HEK293 (cell line): Measurements from ENCODE around the gene TSEN54.

Experiments used
- CTCF ChIA-PET: fragments of 350-600 bp; formaldehyde crosslinking; extraction: SDS; loops from one replicate; lab custom pipeline; 2021; ENCODE audit warnings: antibody characterized with exemption; lab: Yijun Ruan, JAX
- POLR2A ChIA-PET: fragments of 300-600 bp; formaldehyde crosslinking; extraction: SDS; loops from one replicate; lab custom pipeline; 2020; ENCODE audit warnings: antibody characterized with exemption, inconsistent platforms; lab: Yijun Ruan, JAX
- H3K27ac ChIP-seq: fragments of 200-500 bp; sonication (Bioruptor generic); 2 replicates; pipeline ENCODE4 v1.5.1; 2014; ENCODE audit warnings: low read depth, low read length, control low read depth, inconsistent platforms; ENCODE audit errors: extremely low read depth
- H3K36me3 ChIP-seq, 2 experiments: fragments of 200-500 bp in 1 of 2; sonication (Bioruptor generic) in 1 of 2; 1 replicate in 1 of 2; 2 replicates in 1 of 2; pipeline ENCODE4 v1.5.1; 2014 to 2017; ENCODE audit warnings: inconsistent platforms in 2 of 2, low read length in 2 of 2; ENCODE audit not compliant: control insufficient read depth in 2 of 2, insufficient read depth in 1 of 2
- H3K4me1 ChIP-seq: fragments of 200-500 bp; sonication (Bioruptor generic); 2 replicates; pipeline ENCODE4 v1.5.1; 2014; ENCODE audit warnings: mild to moderate bottlenecking, low read length, inconsistent platforms; ENCODE audit not compliant: control insufficient read depth, insufficient read depth
- H3K4me3 ChIP-seq: 2 replicates; pipeline ENCODE4 v1.5.1; 2011; ENCODE audit warnings: low read depth, mild to moderate bottlenecking, control low read depth, low read length, moderate library complexity
- H3K9me3 ChIP-seq: fragments of 200-500 bp; sonication (Bioruptor generic); 2 replicates; pipeline ENCODE4 v1.5.1; 2014; ENCODE audit warnings: low read depth, low read length, inconsistent platforms; ENCODE audit not compliant: control insufficient read depth, insufficient read depth
- GLIS1 ChIP-seq: fragments of 450-650 bp; formaldehyde crosslinking; IDR thresholded peaks from 2 replicates; pipeline ENCODE4 v1.5.1; 2016; ENCODE audit warnings: missing biosample characterization, missing genetic modification characterization
- HOXD13 ChIP-seq: sonication (generic); formaldehyde crosslinking; IDR thresholded peaks from 2 replicates; pipeline ENCODE4 v1.8.0; 2022; ENCODE audit warnings: missing genetic modification reagents, borderline replicate concordance
- SETDB1 ChIP-seq: IDR thresholded peaks from one replicate; pipeline ENCODE4 v1.6.1; 2017; ENCODE audit warnings: mild to moderate bottlenecking, low read length, moderate library complexity, mixed read lengths; ENCODE audit not compliant: insufficient read length
- SP2 ChIP-seq: fragments of 450-650 bp; formaldehyde crosslinking; IDR thresholded peaks from 2 replicates; pipeline ENCODE4 v1.5.1; 2016; ENCODE audit warnings: missing biosample characterization, missing genetic modification characterization
- SP7 ChIP-seq: fragments of 450-650 bp; formaldehyde crosslinking; IDR thresholded peaks from 2 replicates; pipeline ENCODE4 v1.5.1; 2016; ENCODE audit warnings: missing biosample characterization, missing genetic modification characterization
- ZBTB17 ChIP-seq: fragments of 450-650 bp; formaldehyde crosslinking; IDR thresholded peaks from 2 replicates; pipeline ENCODE4 v1.5.1; 2016; ENCODE audit warnings: missing biosample characterization, missing genetic modification characterization
- ZBTB8A ChIP-seq: fragments of 450-650 bp; formaldehyde crosslinking; IDR thresholded peaks from 2 replicates; pipeline ENCODE4 v1.5.1; 2016; ENCODE audit warnings: missing biosample characterization, missing genetic modification characterization
- ZIC2 ChIP-seq: fragments of 450-650 bp; formaldehyde crosslinking; IDR thresholded peaks from 2 replicates; pipeline ENCODE4 v1.5.1; 2016; ENCODE audit warnings: missing biosample characterization, missing genetic modification characterization
- ZNF274 ChIP-seq, 2 experiments: fragments of 200-500 bp in 1 of 2; fragments of 450-650 bp in 1 of 2; sonication (Bioruptor generic) in 1 of 2; formaldehyde crosslinking in 1 of 2; IDR thresholded peaks; 2 replicates each; pipeline versions ENCODE4 v1.5.1 to v1.6.1; 2014 to 2016; ENCODE audit warnings: borderline replicate concordance in 1 of 2, inconsistent platforms in 1 of 2, low read length in 1 of 2, missing biosample characterization in 1 of 2, missing genetic modification characterization in 1 of 2
- ZNF280C ChIP-seq: fragments of 450-650 bp; formaldehyde crosslinking; IDR thresholded peaks from 2 replicates; pipeline ENCODE4 v1.5.1; 2016; ENCODE audit warnings: missing biosample characterization, missing genetic modification characterization
- ZNF335 ChIP-seq: fragments of 450-650 bp; formaldehyde crosslinking; conservative IDR thresholded peaks from 2 replicates; pipeline ENCODE4 v1.5.1; 2016; ENCODE audit warnings: missing biosample characterization, missing genetic modification characterization
- ZNF404 ChIP-seq: fragments of 450-650 bp; formaldehyde crosslinking; IDR thresholded peaks from 2 replicates; pipeline ENCODE4 v1.5.1; 2017; ENCODE audit warnings: missing biosample characterization, missing genetic modification characterization
- ZNF501 ChIP-seq: fragments of 450-650 bp; formaldehyde crosslinking; IDR thresholded peaks from 2 replicates; pipeline ENCODE4 v1.5.1; 2016; ENCODE audit warnings: missing biosample characterization, missing genetic modification characterization
- ZNF610 ChIP-seq: fragments of 450-650 bp; formaldehyde crosslinking; IDR thresholded peaks from 2 replicates; pipeline ENCODE4 v1.5.1; 2016; ENCODE audit warnings: missing biosample characterization, missing genetic modification characterization, borderline replicate concordance
- ZNF629 ChIP-seq: fragments of 450-650 bp; formaldehyde crosslinking; IDR thresholded peaks from 2 replicates; pipeline ENCODE4 v1.5.1; 2017; ENCODE audit warnings: missing biosample characterization, missing genetic modification characterization
- ZNF664 ChIP-seq: fragments of 450-650 bp; formaldehyde crosslinking; IDR thresholded peaks from 2 replicates; pipeline ENCODE4 v1.5.1; 2016; ENCODE audit warnings: missing biosample characterization, missing genetic modification characterization
- ZNF791 ChIP-seq: fragments of 450-650 bp; formaldehyde crosslinking; IDR thresholded peaks from 2 replicates; pipeline ENCODE4 v1.5.1; 2016; ENCODE audit warnings: missing biosample characterization, missing genetic modification characterization
- TF ChIP-seq, protein P1 (sequence below): fragments of 450-650 bp; formaldehyde crosslinking; IDR thresholded peaks from 2 replicates; pipeline ENCODE4 v1.5.1; 2016; ENCODE audit warnings: missing biosample characterization, missing genetic modification characterization
- TF ChIP-seq, protein P2 (sequence below): IDR thresholded peaks from 2 replicates; pipeline ENCODE4 v1.6.1; 2011; ENCODE audit warnings: mild to moderate bottlenecking, low read depth, low read length, borderline replicate concordance

The TSEN54 gene

GRCh38 chr17:75565066-75565465 lies 48.7 kb downstream of the TSEN54 start:
- no peak overlapping the region for H3K4me3 ChIP-seq
- POLR2A ChIA-PET, result interaction anchor here (1.0 to 1.5 kb wide), 3 partner anchors 40 to 215 kb away, joined by 3 to 6 read pairs (median 3); partner anchors contain the start of gene LLGL2
- peak; percentile 79 for TF ChIP-seq GLIS1
- 0 out of 2 replicates have a peak, but pooled peaks have one; percentile 25 for TF ChIP-seq HOXD13 (CRISPR knock-in tag)
- peak; percentile 59 for TF ChIP-seq SP2 (tag by site-specific recombination)
- no peak for TF ChIP-seq ZNF629 (tag by site-specific recombination)
- no peak for TF ChIP-seq ZNF610 (tag by site-specific recombination)
- 0 out of 2 replicates have a peak, but pooled peaks have one; percentile 24 for TF ChIP-seq SP7 (tag by site-specific recombination)
- TF ChIP-seq ZNF280C (tag by site-specific recombination), result no peak
- peak; percentile 99 for TF ChIP-seq ZIC2 (tag by site-specific recombination)
- TF ChIP-seq ZBTB17 (tag by site-specific recombination), result 0 out of 2 replicates have a peak, but pooled peaks have one; percentile 28
- peak; percentile 38 for TF ChIP-seq ZNF335 (tag by site-specific recombination)
- TF ChIP-seq ZBTB8A, result peak; percentile 64
- TF ChIP-seq, all 188 proteins: peak for 8
- H3K27ac ChIP-seq, result no peak overlapping the region
- CTCF ChIA-PET, result interaction anchor here (0.6 to 1.6 kb wide), 6 partner anchors 13 to 68 kb away, joined by 3 to 9 read pairs (median 4); partner anchors contain the start of genes SMIM5 and TSEN54
- H3K36me3 ChIP-seq, result peaks cover 0 to 25% of the 10 kb centered on the region in 2 experiments; a peak in 1 of 3 replicates
- H3K4me1 ChIP-seq, result no peaks in the 10 kb centered on the region
- H3K9me3 ChIP-seq, result no peaks in the 10 kb centered on the region

DNA sequence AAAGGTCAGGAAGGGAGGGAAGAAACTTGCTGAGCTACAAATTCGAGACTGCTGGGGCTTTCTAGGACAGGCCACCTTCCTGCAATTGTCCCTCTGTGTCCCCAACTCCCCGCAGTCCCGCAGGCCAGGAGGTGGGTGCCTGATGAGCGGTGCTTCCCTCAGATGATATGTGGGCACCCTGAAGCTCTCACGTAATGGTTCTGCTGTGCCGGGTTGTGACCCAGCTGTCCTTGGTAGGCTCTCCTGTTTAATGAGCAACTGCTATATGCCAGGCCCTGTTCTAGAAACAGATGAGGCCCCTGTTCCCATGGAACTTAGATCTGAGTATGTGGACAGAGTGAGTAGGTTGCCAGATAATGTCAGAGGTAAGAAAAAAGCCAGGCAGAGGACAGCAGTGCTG lies 49.3 kb downstream of the TSEN54 start:
- ChIA-PET POLR2A (interaction anchor here (1.0 to 1.5 kb wide), 3 partner anchors 25 to 214 kb away, joined by 3 read pairs; partner anchors contain the start of gene LLGL2), CTCF (interaction anchor here (0.6 to 1.6 kb wide), 4 partner anchors 18 to 67 kb away, joined by 3 to 9 read pairs (median 4); partner anchors contain the start of gene SMIM5)
- TF ChIP-seq ZNF664 (peak; percentile 96), ZNF791 (tag by site-specific recombination) (no peak)
- no peaks in the 10 kb centered on the region for H3K9me3 ChIP-seq
- H3K27ac ChIP-seq, result no peak overlapping the region
- H3K4me1 ChIP-seq, result no peaks in the 10 kb centered on the region
- H3K4me3 ChIP-seq, result no peak overlapping the region
- peaks cover 0 to 25% of the 10 kb centered on the region in 2 experiments; a peak in 1 of 3 replicates for H3K36me3 ChIP-seq

DNA sequence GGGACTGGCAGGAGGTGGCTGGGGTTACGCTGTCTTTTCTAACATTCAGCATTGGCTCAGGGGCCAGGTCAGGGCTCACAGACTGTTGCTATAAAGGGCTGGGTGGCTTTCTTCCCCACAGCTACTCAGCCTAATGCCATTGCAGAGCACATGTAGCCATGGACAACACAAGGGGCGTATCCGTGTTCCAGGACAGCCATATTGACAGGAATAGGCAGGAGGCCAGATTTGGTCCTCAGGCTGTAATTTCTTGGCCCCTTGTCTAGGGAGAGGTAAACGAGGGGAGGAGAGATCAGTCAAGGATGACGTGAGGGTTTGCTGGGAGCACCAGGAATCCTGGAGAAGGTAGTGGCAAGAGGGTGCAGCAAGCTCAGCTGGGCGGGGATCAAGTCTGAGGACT lies 50.1 kb downstream of the TSEN54 start:
- no peaks in the 10 kb centered on the region for H3K9me3 ChIP-seq
- TF ChIP-seq, protein P1, sequence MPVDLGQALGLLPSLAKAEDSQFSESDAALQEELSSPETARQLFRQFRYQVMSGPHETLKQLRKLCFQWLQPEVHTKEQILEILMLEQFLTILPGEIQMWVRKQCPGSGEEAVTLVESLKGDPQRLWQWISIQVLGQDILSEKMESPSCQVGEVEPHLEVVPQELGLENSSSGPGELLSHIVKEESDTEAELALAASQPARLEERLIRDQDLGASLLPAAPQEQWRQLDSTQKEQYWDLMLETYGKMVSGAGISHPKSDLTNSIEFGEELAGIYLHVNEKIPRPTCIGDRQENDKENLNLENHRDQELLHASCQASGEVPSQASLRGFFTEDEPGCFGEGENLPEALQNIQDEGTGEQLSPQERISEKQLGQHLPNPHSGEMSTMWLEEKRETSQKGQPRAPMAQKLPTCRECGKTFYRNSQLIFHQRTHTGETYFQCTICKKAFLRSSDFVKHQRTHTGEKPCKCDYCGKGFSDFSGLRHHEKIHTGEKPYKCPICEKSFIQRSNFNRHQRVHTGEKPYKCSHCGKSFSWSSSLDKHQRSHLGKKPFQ, result no peak
- TF ChIP-seq ZNF404 (tag by site-specific recombination), result no peak
- no peak for TF ChIP-seq ZNF501
- no peak for TF ChIP-seq ZNF335 (tag by site-specific recombination)
- TF ChIP-seq ZNF274 (IDR thresholded peaks at IDR 0.05; ENCODE audit: low read length), result no peak
- no peak for TF ChIP-seq ZNF274 (tag by site-specific recombination; IDR thresholded peaks at IDR 0.05; ENCODE audit: borderline replicate concordance)
- TF ChIP-seq, protein P2, sequence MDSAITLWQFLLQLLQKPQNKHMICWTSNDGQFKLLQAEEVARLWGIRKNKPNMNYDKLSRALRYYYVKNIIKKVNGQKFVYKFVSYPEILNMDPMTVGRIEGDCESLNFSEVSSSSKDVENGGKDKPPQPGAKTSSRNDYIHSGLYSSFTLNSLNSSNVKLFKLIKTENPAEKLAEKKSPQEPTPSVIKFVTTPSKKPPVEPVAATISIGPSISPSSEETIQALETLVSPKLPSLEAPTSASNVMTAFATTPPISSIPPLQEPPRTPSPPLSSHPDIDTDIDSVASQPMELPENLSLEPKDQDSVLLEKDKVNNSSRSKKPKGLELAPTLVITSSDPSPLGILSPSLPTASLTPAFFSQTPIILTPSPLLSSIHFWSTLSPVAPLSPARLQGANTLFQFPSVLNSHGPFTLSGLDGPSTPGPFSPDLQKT, result no peak
- no peak for TF ChIP-seq SETDB1
- no peaks in the 10 kb centered on the region for H3K4me1 ChIP-seq
- ChIA-PET POLR2A (interaction anchor here (1.2 kb wide), 1 partner anchor 24 kb away, joined by 3 read pairs; no protein-coding TSS in a partner anchor), CTCF (interaction anchor here (1.1 kb wide), 1 partner anchor 35 kb away, joined by 3 read pairs; no protein-coding TSS in a partner anchor)
- H3K4me3 ChIP-seq, result no peak overlapping the region
- no peak overlapping the region for H3K27ac ChIP-seq
- peaks cover 0 to 25% of the 10 kb centered on the region in 2 experiments; a peak in 1 of 3 replicates for H3K36me3 ChIP-seq
